HCT116 (cell line): ENCODE results near the gene FRMPD1.

Experiments
- CEBPB ChIP-seq: IDR thresholded peaks from 2 replicates; pipeline ENCODE4 v1.6.1; 2012; ENCODE audit warnings: low read depth
- CTCF ChIP-seq, 3 experiments: fragments of 200-600 bp in 1 of 3; sonication (generic) in 1 of 3; IDR thresholded peaks in 2 of 3; conservative IDR thresholded peaks in 1 of 3; 2 replicates each; pipeline ENCODE4 v1.5.1; 2012 to 2017; ENCODE audit warnings: low read depth in 2 of 3, low read length in 2 of 3, antibody characterized with exemption in 1 of 3, borderline replicate concordance in 1 of 3, control low read depth in 1 of 3, mild to moderate bottlenecking in 1 of 3, mixed read lengths in 1 of 3, mixed run types in 1 of 3, moderate library complexity in 1 of 3; ENCODE audit not compliant: insufficient read depth in 1 of 3
- ELF1 ChIP-seq: IDR thresholded peaks from 2 replicates; pipeline ENCODE4 v1.6.1; 2012; ENCODE audit warnings: low read depth, borderline replicate concordance
- EZH2 ChIP-seq: fragments of 200-600 bp; sonication (generic); IDR thresholded peaks from 2 replicates; pipeline ENCODE4 v1.6.1; 2017; ENCODE audit warnings: antibody characterized with exemption, mixed run types
- FOSL1 ChIP-seq: IDR thresholded peaks from 2 replicates; pipeline ENCODE4 v1.6.1; 2012; ENCODE audit warnings: low read depth
- POLR2A ChIP-seq: IDR thresholded peaks from 2 replicates; pipeline ENCODE4 v1.7.0; 2011; ENCODE audit warnings: borderline replicate concordance; ENCODE audit not compliant: insufficient read depth, insufficient read length; ENCODE audit errors: extremely low read depth
- POLR2AphosphoS5 ChIP-seq: IDR thresholded peaks from 2 replicates; pipeline ENCODE4 v1.6.1; 2011; ENCODE audit warnings: mild to moderate bottlenecking, low read depth, low read length, moderate library complexity
- RAD21 ChIP-seq: IDR thresholded peaks from 2 replicates; pipeline ENCODE4 v1.6.1; 2012; ENCODE audit warnings: low read depth, mild to moderate bottlenecking
- REST ChIP-seq: IDR thresholded peaks from 2 replicates; pipeline ENCODE4 v1.6.1; 2012; ENCODE audit warnings: low read depth
- SP1 ChIP-seq: IDR thresholded peaks from 2 replicates; pipeline ENCODE4 v1.6.1; 2012; ENCODE audit warnings: low read depth
- YY1 ChIP-seq: IDR thresholded peaks from 2 replicates; pipeline ENCODE4 v1.6.1; 2011; ENCODE audit warnings: low read length, low read depth, moderate library complexity, mild to moderate bottlenecking; ENCODE audit not compliant: insufficient replicate concordance; ENCODE audit errors: extremely low read depth
- ZBTB33 ChIP-seq: IDR thresholded peaks from 2 replicates; pipeline ENCODE4 v1.6.1; 2011; ENCODE audit warnings: mild to moderate bottlenecking, low read length, moderate library complexity; ENCODE audit not compliant: insufficient replicate concordance; ENCODE audit errors: extremely low read depth

GRCh38 chr9:37700900-37701299 lies 50.1 kb downstream of the FRMPD1 start:
- no peak for TF ChIP-seq ZBTB33
- TF ChIP-seq RAD21, result no peak
- TF ChIP-seq POLR2A, result no peak
- TF ChIP-seq POLR2AphosphoS5, result no peak
- no peak for TF ChIP-seq FOSL1
- no peak for TF ChIP-seq CTCF (IDR thresholded peaks at IDR 0.05 in 2 of 3, conservative IDR thresholded peaks at IDR 0.05 in 1 of 3; ENCODE audit: borderline replicate concordance in 1 of 3, insufficient read depth in 1 of 3, low read depth in 2 of 3, low read length in 2 of 3)
- TF ChIP-seq YY1, result no peak
- TF ChIP-seq CEBPB, result no peak
- no peak for TF ChIP-seq REST
- TF ChIP-seq EZH2, result no peak
- TF ChIP-seq ELF1, result no peak
- no peak for TF ChIP-seq SP1
